HG03575 (cell line): ENCODE data around the gene GZMA.
"Not testable (repeated sequence)": the region's sequence is repeated elsewhere in the genome, so short reads cannot be mapped to it uniquely, and the experiment has no call there.

Experiments
- ATAC-seq: cut with Tn5 transposase; IDR thresholded peaks from one replicate; pipeline ENCODE4 v1.9.1; 2021; ENCODE audit not compliant: unreplicated experiment, insufficient number of reproducible peaks, low FRiP score; ENCODE audit errors: extremely low read depth

Gene GZMA

GRCh38 chr5:55104946-55105701 lies 2.7 kb downstream of the GZMA start:
- no peak for ATAC-seq

GRCh38 chr5:55105976-55106375 lies 3.5 kb downstream of the GZMA start:
- ATAC-seq = not testable (repeated sequence)

- ATAC-seq = no peak
Measured at GRCh38 chr5:55108661-55109060, 6.2 kb downstream of the GZMA start.

- no peak for ATAC-seq
Measured at GRCh38 chr5:55110217-55110616, 7.8 kb downstream of the GZMA start.

GRCh38 chr5:55113327-55113726 lies 10.9 kb downstream of the GZMA start:
- no peak for ATAC-seq

- no peak for ATAC-seq
Measured at GRCh38 chr5:55114061-55114460, 11.6 kb downstream of the GZMA start.

GRCh38 chr5:55123365-55123764 lies 20.9 kb downstream of the GZMA start:
- no peak for ATAC-seq

- no peak for ATAC-seq
Measured at GRCh38 chr5:55134053-55134722, 31.7 kb downstream of the GZMA start.

GRCh38 chr5:55136521-55136920 lies 34.1 kb downstream of the GZMA start:
- ATAC-seq = no peak

GRCh38 chr5:55140908-55141665 lies 38.6 kb downstream of the GZMA start:
- ATAC-seq = no peak

GRCh38 chr5:55141945-55142690 lies 39.7 kb downstream of the GZMA start:
- ATAC-seq = no peak

- no peak for ATAC-seq
Measured at GRCh38 chr5:55143624-55144023, 41.2 kb downstream of the GZMA start.

GRCh38 chr5:55146080-55146479 lies 43.6 kb downstream of the GZMA start:
- ATAC-seq = no peak

- ATAC-seq = peak; percentile 70
Measured at GRCh38 chr5:55146543-55147151, 44.2 kb downstream of the GZMA start.

- no peak for ATAC-seq
Measured at GRCh38 chr5:55149308-55149795, 46.9 kb downstream of the GZMA start.

GRCh38 chr5:55151923-55152842 lies 49.7 kb downstream of the GZMA start:
- no peak for ATAC-seq

GRCh38 chr5:55154873-55155272 lies 52.4 kb downstream of the GZMA start:
- ATAC-seq = no peak
